Mucosa of descending colon (tissue), 3 donors: ENCODE data around the gene ADAMTS2. TPM values are rescaled to one million over a fixed set of nuclear protein-coding genes. Genes with fewer than 3 reads are reported as not detected.

Source experiments
- ATAC-seq: fragments of 200-7000 bp; cut with Tn5 transposase; one replicate; pipeline ENCODE4 v1.9.1; 2020; ENCODE audit warnings: mild to moderate bottlenecking, moderate library complexity
- DNase-seq, 3 donors: peaks; one replicate each; pipeline ENCODE4 v3.0.0-alpha.2; 2020
- H3K36me3 ChIP-seq: fragments of 200-600 bp; one replicate; pipeline ENCODE4 v1.8.0; 2021; ENCODE audit warnings: low read depth, mild to moderate bottlenecking
- H3K4me1 ChIP-seq: fragments of 200-600 bp; one replicate; pipeline ENCODE4 v1.8.0; 2021; ENCODE audit warnings: low read depth, mild to moderate bottlenecking
- H3K4me3 ChIP-seq: fragments of 200-600 bp; one replicate; pipeline ENCODE4 v1.8.0; 2021; ENCODE audit warnings: mild to moderate bottlenecking
- H3K9me3 ChIP-seq: fragments of 200-600 bp; one replicate; pipeline ENCODE4 v1.8.0; 2021; ENCODE audit warnings: mild to moderate bottlenecking
- CTCF ChIP-seq: fragments of 200-600 bp; IDR thresholded peaks from one replicate; pipeline ENCODE4 v1.8.0; 2022; ENCODE audit warnings: antibody characterized with exemption, mild to moderate bottlenecking
- intact Hi-C, 2 donors: fragments of 100-400 bp; cut with DNase I in 1 of 2; cut with micrococcal nuclease in 1 of 2; formaldehyde crosslinking; loops; one replicate each; pipeline versions ENCODE4 v1.11.0 to v1.11.1; 2022; cut with DNase I, micrococcal nuclease
- total RNA-seq, 3 donors: library from RNA; stranded (reverse); fragmentation: NEBNext Ultra II Directional in 2 of 3; extraction: Animal tissue kit (Norgen Biotek cat#: 25700) in 2 of 3; gene quantifications; one replicate each; pipeline versions ENCODE4 v1.2.1 to v1.2.4, GENCODE V29; 2021 to 2023
- donor health status: DM: no; HTN: no; CAD: no; lungs with moderate emphysema.
- donor health status: DM: no; HTN: no; CAD: no.
- donor health status: DM: no; HTN: yes; CAD: no.

Gene ADAMTS2
- total RNA-seq, 3 donors from 2014 or later = 1.3 to 9.2 (median 7.3) TPM

GRCh38 chr5:179323026-179323870, 22.0 kb downstream of the ADAMTS2 start:
- DNase-seq = peak in 1 of 3 donors; percentile 27

DNA sequence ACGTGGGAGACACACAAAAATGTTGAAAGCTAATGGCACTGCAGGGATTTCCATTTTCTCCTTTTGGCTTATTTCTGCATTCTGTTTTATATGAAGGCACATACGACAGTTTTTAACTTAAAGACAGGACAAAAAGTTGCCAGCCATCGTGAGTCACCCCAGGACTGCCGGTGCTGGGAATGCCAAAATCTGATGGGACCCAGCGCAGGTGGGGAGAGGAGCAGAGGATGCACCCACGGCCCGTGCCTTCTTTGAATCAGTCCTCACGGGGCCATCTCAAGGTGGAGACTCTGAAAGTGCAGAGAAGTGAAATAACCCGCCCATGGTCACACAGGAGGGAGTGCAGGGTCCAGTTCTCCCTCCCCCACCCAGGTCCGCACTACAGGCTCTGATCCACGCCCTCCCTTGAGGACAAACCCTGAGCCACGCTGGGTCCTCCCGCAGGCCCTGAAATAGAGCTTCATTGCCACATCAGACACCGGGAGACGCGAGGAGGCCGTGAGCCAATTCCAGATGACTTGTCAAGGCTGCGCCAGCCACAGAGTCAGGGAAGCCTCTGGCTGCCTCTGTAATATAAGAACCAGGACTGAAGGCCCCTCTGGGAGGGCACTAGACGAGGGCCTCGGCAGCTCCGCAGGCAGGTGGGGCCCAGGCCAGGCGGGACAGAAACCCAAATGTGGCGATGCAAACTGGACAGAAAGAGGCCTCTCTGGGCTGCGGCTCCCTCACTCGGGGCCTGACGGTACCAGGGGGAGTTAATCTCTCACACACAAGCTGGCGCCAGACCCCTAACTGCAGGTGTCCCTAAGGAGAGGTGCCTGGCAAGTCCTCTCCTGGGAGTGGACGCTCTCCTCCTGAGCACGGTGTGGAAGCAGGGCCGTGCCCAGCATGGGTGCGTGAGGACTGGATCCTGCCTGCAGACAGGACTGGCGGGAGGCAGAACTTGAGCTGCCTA, 22.9 kb downstream of the ADAMTS2 start:
- peak in 1 of 3 donors; percentile 38 for DNase-seq

More at GRCh38 chr5:179323026-179323870, 22.0 kb downstream of the ADAMTS2 start:
- Histone ChIP-seq H3K9me3 (no peaks in the 10 kb centered on the region), H3K4me3 (no peak overlapping the region), H3K4me1 (no peaks in the 10 kb centered on the region), H3K36me3 (no peaks in the 10 kb centered on the region)
- ATAC-seq = no peak
- no peak for TF ChIP-seq CTCF
- intact Hi-C loops = no loop called here

DNA sequence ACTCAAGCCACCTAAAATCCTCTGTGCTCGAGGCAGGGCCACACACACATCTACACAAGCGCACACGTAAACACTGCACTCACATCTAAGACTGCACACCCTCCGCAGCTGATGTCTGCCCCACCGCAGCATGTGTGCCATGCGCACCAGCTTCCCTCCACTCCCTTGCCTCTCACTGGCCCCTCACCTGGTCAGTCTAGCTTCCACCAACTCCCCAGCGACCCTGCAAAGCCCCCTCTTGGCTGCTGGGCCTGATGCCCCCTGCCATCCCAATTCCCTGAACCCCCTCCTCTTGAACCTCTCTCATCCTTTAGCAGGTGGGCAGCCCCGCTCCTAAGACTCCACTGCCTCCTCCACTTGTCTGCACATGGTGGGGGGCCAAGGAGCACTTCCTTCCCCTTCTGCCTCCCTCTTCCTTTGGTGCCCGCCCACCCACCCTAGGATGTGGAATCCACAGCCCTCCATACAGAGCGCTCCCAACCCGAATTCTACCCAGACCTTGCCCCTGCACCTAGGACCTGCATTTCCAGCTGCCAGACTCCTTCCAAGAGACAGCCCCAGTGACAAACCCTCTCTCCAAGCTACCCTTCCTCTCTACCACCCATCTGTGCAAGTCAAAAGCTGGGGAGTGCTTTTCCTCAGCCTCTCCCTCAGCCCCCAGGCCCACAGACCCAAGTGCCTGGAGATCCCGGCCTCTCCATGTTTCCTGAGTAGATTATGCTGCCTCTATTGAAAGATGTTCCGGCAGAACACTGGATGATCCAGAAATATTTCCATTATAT, 23.9 kb downstream of the ADAMTS2 start:
- no peak overlapping the region for H3K4me3 ChIP-seq
- H3K4me1 ChIP-seq = no peaks in the 10 kb centered on the region
- DNase-seq (peak in 1 of 3 donors; percentile 17), ATAC-seq (no peak)
- TF ChIP-seq CTCF = no peak
- H3K36me3 ChIP-seq = no peaks in the 10 kb centered on the region
- intact Hi-C loops = no loop called here
- no peaks in the 10 kb centered on the region for H3K9me3 ChIP-seq

More for the DNA sequence above, 22.9 kb downstream of the ADAMTS2 start:
- Histone ChIP-seq H3K4me3 (no peak overlapping the region), H3K36me3 (no peaks in the 10 kb centered on the region), H3K4me1 (no peaks in the 10 kb centered on the region), H3K9me3 (no peaks in the 10 kb centered on the region)
- no peak for TF ChIP-seq CTCF
- intact Hi-C loops = no loop called here
- ATAC-seq = no peak

GRCh38 chr5:179319741-179320281, 25.4 kb downstream of the ADAMTS2 start:
- DNase-seq = peak in 2 of 3 donors; percentile 18 to 36
- intact Hi-C loops = no loop called here
- Histone ChIP-seq H3K9me3 (no peaks in the 10 kb centered on the region), H3K4me1 (no peaks in the 10 kb centered on the region), H3K4me3 (no peak overlapping the region), H3K36me3 (no peaks in the 10 kb centered on the region)
- no peak for ATAC-seq
- no peak for TF ChIP-seq CTCF

- no peak overlapping the region for H3K4me3 ChIP-seq
- no peak for TF ChIP-seq CTCF
- intact Hi-C loops = no loop called here
- no peaks in the 10 kb centered on the region for H3K9me3 ChIP-seq
- H3K4me1 ChIP-seq = no peaks in the 10 kb centered on the region
- H3K36me3 ChIP-seq = no peaks in the 10 kb centered on the region
- ATAC-seq (no peak), DNase-seq (peak in 1 of 3 donors; percentile 2)
Measured at GRCh38 chr5:179319123-179319522, 26.1 kb downstream of the ADAMTS2 start.
